ENCODE measurements around the gene TCF4. TPM values are rescaled to one million over a fixed set of nuclear protein-coding genes. Genes with fewer than 3 reads are reported as not detected.

Gene TCF4
- total RNA-seq, 1 experiment from 2014 or later: 12.5 TPM

- POLR2A ChIA-PET (ENCODE audit: unreplicated experiment): no interaction called here
- H3K4me1 ChIP-seq (ENCODE audit: insufficient read depth, low read length): no peaks in the 10 kb centered on the region
- H3F3A ChIP-seq (ENCODE audit: low read length, unreplicated experiment): no peaks in the 10 kb centered on the region
- H3K9me2 ChIP-seq (replicated peaks; ENCODE audit: low read length): no peaks in the 10 kb centered on the region
- no peaks in the 10 kb centered on the region for H4K20me1 ChIP-seq (ENCODE audit: low read length)
- H3K4me3 ChIP-seq (ENCODE audit: low read length): no peak overlapping the region
- no peak overlapping the region for H3K9ac ChIP-seq (ENCODE audit: low read length)
- ATAC-seq (no peak), DNase-seq (no peak)
- H3K36me3 ChIP-seq (ENCODE audit: low read depth, low read length): no peaks in the 10 kb centered on the region
- H3K9me3 ChIP-seq (ENCODE audit: low read length): no peaks in the 10 kb centered on the region
- BruUV-seq (replicated peaks): no TSS peak
- H3K4me2 ChIP-seq (ENCODE audit: low read length): no peak overlapping the region
- H3K79me2 ChIP-seq (ENCODE audit: low read length): no peaks in the 10 kb centered on the region
- intact Hi-C loops (cut with micrococcal nuclease): no loop called here
- TF ChIP-seq EZH2 (IDR thresholded peaks at IDR 0.05; ENCODE audit: low read length, unreplicated experiment) (no peak), CTCF (conservative IDR thresholded peaks at IDR 0.05; ENCODE audit: low read depth, low read length) (no peak), EZH2phosphoT487 (IDR thresholded peaks at IDR 0.05; ENCODE audit: borderline replicate concordance, low read length) (no peak)
- no peak overlapping the region for H3K27ac ChIP-seq (ENCODE audit: low read length)
- no peak overlapping the region for H2AFZ ChIP-seq (ENCODE audit: low read length)
- CTCF ChIA-PET: no interaction called here
- no peaks in the 10 kb centered on the region for H3K27me3 ChIP-seq (ENCODE audit: low read length)
Measured at GRCh38 chr18:55435592-55435991, 152.4 kb downstream of the TCF4 start.

GRCh38 chr18:55433648-55434047 lies 154.3 kb downstream of the TCF4 start:
- no peak for TF ChIP-seq CTCF (conservative IDR thresholded peaks at IDR 0.05; ENCODE audit: low read depth, low read length)
- TF ChIP-seq EZH2 (IDR thresholded peaks at IDR 0.05; ENCODE audit: low read length, unreplicated experiment): no peak
- TF ChIP-seq EZH2phosphoT487 (IDR thresholded peaks at IDR 0.05; ENCODE audit: borderline replicate concordance, low read length): no peak
- H3K9ac ChIP-seq (ENCODE audit: low read length): no peak overlapping the region
- POLR2A ChIA-PET (ENCODE audit: unreplicated experiment): no interaction called here
- H3K27me3 ChIP-seq (ENCODE audit: low read length): no peaks in the 10 kb centered on the region
- H4K20me1 ChIP-seq (ENCODE audit: low read length): no peaks in the 10 kb centered on the region
- intact Hi-C loops (cut with micrococcal nuclease): no loop called here
- DNase-seq: no peak
- no peaks in the 10 kb centered on the region for H3K9me3 ChIP-seq (ENCODE audit: low read length)
- CTCF ChIA-PET: no interaction called here
- no peak overlapping the region for H3K4me2 ChIP-seq (ENCODE audit: low read length)
- no peak overlapping the region for H3K27ac ChIP-seq (ENCODE audit: low read length)
- no peaks in the 10 kb centered on the region for H3K79me2 ChIP-seq (ENCODE audit: low read length)
- no peaks in the 10 kb centered on the region for H3K4me1 ChIP-seq (ENCODE audit: insufficient read depth, low read length)
- no peaks in the 10 kb centered on the region for H3K9me2 ChIP-seq (replicated peaks; ENCODE audit: low read length)
- H3K36me3 ChIP-seq (ENCODE audit: low read depth, low read length): no peaks in the 10 kb centered on the region
- H3K4me3 ChIP-seq (ENCODE audit: low read length): no peak overlapping the region
- H2AFZ ChIP-seq (ENCODE audit: low read length): no peak overlapping the region
- no peak for ATAC-seq
- H3F3A ChIP-seq (ENCODE audit: low read length, unreplicated experiment): no peaks in the 10 kb centered on the region
- BruUV-seq (replicated peaks): no TSS peak

- intact Hi-C loops (cut with micrococcal nuclease): no loop called here
- Histone ChIP-seq H3K9me2 (replicated peaks; ENCODE audit: low read length) (no peaks in the 10 kb centered on the region), H3F3A (ENCODE audit: low read length, unreplicated experiment) (no peaks in the 10 kb centered on the region), H3K79me2 (ENCODE audit: low read length) (no peaks in the 10 kb centered on the region), H3K9ac (ENCODE audit: low read length) (no peak overlapping the region), H3K27me3 (ENCODE audit: low read length) (no peaks in the 10 kb centered on the region), H3K27ac (ENCODE audit: low read length) (no peak overlapping the region), H3K4me3 (ENCODE audit: low read length) (no peak overlapping the region), H3K36me3 (ENCODE audit: low read depth, low read length) (no peaks in the 10 kb centered on the region), H3K9me3 (ENCODE audit: low read length) (no peaks in the 10 kb centered on the region), H3K4me2 (ENCODE audit: low read length) (no peak overlapping the region), H3K4me1 (ENCODE audit: insufficient read depth, low read length) (no peaks in the 10 kb centered on the region), H4K20me1 (ENCODE audit: low read length) (no peaks in the 10 kb centered on the region), H2AFZ (ENCODE audit: low read length) (no peak overlapping the region)
- BruUV-seq (replicated peaks): no TSS peak
- no peak for DNase-seq
- ATAC-seq: no peak
- POLR2A ChIA-PET (ENCODE audit: unreplicated experiment): no interaction called here
- CTCF ChIA-PET: no interaction called here
- TF ChIP-seq EZH2phosphoT487 (IDR thresholded peaks at IDR 0.05; ENCODE audit: borderline replicate concordance, low read length) (no peak), EZH2 (IDR thresholded peaks at IDR 0.05; ENCODE audit: low read length, unreplicated experiment) (no peak), CTCF (conservative IDR thresholded peaks at IDR 0.05; ENCODE audit: low read depth, low read length) (no peak)
Measured at GRCh38 chr18:55433140-55433539, 154.9 kb downstream of the TCF4 start.
